ENCODE data around the gene ZNF316. TPM values are rescaled to one million over a fixed set of nuclear protein-coding genes. Genes with fewer than 3 reads are reported as not detected.
A peak's percentile ranks its signal among the peaks of the same experiment; 100 is the strongest.

Gene ZNF316
- total RNA-seq, 1 experiment from 2014 or later, result 22.2 TPM

GRCh38 chr7:6639032-6639431, 1.9 kb downstream of the ZNF316 start:
- no peak overlapping the region; a peak in 1 of 7 replicates for H3K27ac Mint-ChIP-seq
- Histone ChIP-seq H4K8ac (replicated peaks; ENCODE audit: insufficient read length, low read depth, low read length) (no peak overlapping the region), H3K4ac (ENCODE audit: low read depth, low read length) (no peak overlapping the region), H3K27me3 (ENCODE audit: insufficient read depth, low read length) (no peaks in the 10 kb centered on the region), H3K18ac (ENCODE audit: insufficient read length, low read depth, low read length) (no peak overlapping the region), H3K79me1 (ENCODE audit: insufficient read depth, low read depth, low read length, poor library complexity, severe bottlenecking) (no peaks in the 10 kb centered on the region), H3K56ac (ENCODE audit: insufficient read length, low read depth, low read length) (no peak overlapping the region), H3K27ac (ENCODE audit: insufficient read length, low read depth, low read length) (no peak overlapping the region), H4K91ac (ENCODE audit: insufficient read length, low read depth, low read length) (no peak overlapping the region), H3K9me3 (ENCODE audit: control insufficient read depth, low read depth, low read length) (no peaks in the 10 kb centered on the region), H2BK12ac (ENCODE audit: insufficient read length, low read depth, low read length) (no peak overlapping the region), H2BK15ac (ENCODE audit: low read depth, low read length) (no peak overlapping the region), H3K4me2 (ENCODE audit: insufficient read depth, insufficient read length, low read length) (no peak overlapping the region), H4K20me1 (ENCODE audit: control insufficient read depth, insufficient read depth, insufficient read length) (no peaks in the 10 kb centered on the region), H2BK20ac (ENCODE audit: low read depth, low read length, poor library complexity, severe bottlenecking) (no peak overlapping the region), H3K23ac (ENCODE audit: insufficient read length, low read depth, low read length) (no peak overlapping the region), H3T11ph (ENCODE audit: low read length) (no peak overlapping the region), H4K5ac (ENCODE audit: insufficient read length, low read depth, low read length) (no peak overlapping the region), H3K14ac (ENCODE audit: insufficient read depth, low read length) (no peak overlapping the region), H3K4me1 (ENCODE audit: insufficient read depth, low read length) (no peaks in the 10 kb centered on the region; the same call in 1 of the 2 replicates), H2AK5ac (ENCODE audit: insufficient read length, low read length) (no peak overlapping the region), H3K79me2 (ENCODE audit: insufficient read depth, low read length) (no peaks in the 10 kb centered on the region), H3K23me2 (ENCODE audit: insufficient read length, low read depth, low read length, poor library complexity, severe bottlenecking) (peaks cover 10% of the 10 kb centered on the region), H2BK120ac (ENCODE audit: low read depth, low read length, poor library complexity, severe bottlenecking) (no peak overlapping the region), H2AFZ (ENCODE audit: low read length) (no peak overlapping the region), H2BK5ac (ENCODE audit: insufficient read length, low read length) (no peak overlapping the region), H3K9ac (ENCODE audit: extremely low read depth, insufficient read length, low read length) (no peak overlapping the region)
- no CpG with 5 or more reads among the region's 4 CpGs for WGBS (ENCODE audit: extremely low coverage, insufficient read length, low lambda C conversion rate)
- peaks cover 4 to 30% (median 16%) of the 10 kb centered on the region in 3 experiments; a peak in 5 of 7 replicates for H3K36me3 Mint-ChIP-seq (ENCODE audit: insufficient read depth in 1 of 3, low read depth in 3 of 3)
- H3K4me3 Mint-ChIP-seq, result peak overlapping the region; percentile 71 to 83; a peak in 3 of 5 replicates
- H3K4me1 Mint-ChIP-seq, result peaks cover 18 to 20% of the 10 kb centered on the region in 2 experiments
- no peaks in the 10 kb centered on the region for H3K27me3 Mint-ChIP-seq (ENCODE audit: low read depth)
- H3K9me3 Mint-ChIP-seq, result no peaks in the 10 kb centered on the region; a peak in 1 of 5 replicates
- no peak for DNase-seq
- TF ChIP-seq CTCF (conservative IDR thresholded peaks at IDR 0.05), result no peak
